GM12864 (cell line): ENCODE measurements around the gene DAGLA.

Experiments
- DNase-seq: peaks from one replicate; pipeline ENCODE4 v3.0.0-alpha.2; 2011; ENCODE audit warnings: low read depth
- H3K4me3 ChIP-seq: 2 replicates; pipeline ENCODE4 v1.5.1; 2011; ENCODE audit warnings: mild to moderate bottlenecking, low read depth, low read length, control low read depth
- TF ChIP-seq, protein P1 (sequence below): IDR thresholded peaks from 2 replicates; pipeline ENCODE4 v1.5.1; 2011; ENCODE audit warnings: low read depth, mild to moderate bottlenecking, moderate library complexity, low read length, control low read depth, inconsistent platforms; ENCODE audit errors: missing control alignments

The DAGLA gene

DNA sequence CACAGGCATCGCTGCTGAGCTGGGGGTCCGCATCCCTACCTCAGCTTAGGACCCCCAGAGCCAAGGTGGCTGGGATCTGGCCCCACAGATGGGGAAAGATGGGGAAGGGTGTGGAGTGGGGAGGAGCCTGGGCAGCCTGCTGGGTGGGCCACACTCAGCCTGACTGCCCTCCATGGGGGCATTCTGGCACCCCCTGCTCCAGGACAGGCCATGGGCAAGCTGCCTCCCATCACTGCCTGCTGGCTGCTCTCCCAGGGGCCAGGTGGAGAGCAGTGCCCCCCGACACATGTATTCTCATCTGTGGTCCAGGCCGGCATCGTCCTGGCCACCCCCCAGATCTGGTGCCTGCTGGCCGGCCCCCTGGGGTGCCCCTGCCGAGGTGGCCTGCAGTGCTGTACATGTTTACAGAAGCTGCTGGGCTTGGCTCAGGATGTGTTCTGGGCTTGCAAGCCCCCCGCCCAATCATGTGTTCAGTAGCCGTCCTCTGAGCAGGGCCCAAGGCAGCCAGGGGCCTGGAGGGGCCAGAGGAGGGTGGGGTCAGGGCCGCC lies 64.5 kb downstream of the DAGLA start:
- TF ChIP-seq, protein P1, sequence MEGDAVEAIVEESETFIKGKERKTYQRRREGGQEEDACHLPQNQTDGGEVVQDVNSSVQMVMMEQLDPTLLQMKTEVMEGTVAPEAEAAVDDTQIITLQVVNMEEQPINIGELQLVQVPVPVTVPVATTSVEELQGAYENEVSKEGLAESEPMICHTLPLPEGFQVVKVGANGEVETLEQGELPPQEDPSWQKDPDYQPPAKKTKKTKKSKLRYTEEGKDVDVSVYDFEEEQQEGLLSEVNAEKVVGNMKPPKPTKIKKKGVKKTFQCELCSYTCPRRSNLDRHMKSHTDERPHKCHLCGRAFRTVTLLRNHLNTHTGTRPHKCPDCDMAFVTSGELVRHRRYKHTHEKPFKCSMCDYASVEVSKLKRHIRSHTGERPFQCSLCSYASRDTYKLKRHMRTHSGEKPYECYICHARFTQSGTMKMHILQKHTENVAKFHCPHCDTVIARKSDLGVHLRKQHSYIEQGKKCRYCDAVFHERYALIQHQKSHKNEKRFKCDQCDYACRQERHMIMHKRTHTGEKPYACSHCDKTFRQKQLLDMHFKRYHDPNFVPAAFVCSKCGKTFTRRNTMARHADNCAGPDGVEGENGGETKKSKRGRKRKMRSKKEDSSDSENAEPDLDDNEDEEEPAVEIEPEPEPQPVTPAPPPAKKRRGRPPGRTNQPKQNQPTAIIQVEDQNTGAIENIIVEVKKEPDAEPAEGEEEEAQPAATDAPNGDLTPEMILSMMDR: no peak
- no peak for DNase-seq
- H3K4me3 ChIP-seq: no peak overlapping the region

DNA sequence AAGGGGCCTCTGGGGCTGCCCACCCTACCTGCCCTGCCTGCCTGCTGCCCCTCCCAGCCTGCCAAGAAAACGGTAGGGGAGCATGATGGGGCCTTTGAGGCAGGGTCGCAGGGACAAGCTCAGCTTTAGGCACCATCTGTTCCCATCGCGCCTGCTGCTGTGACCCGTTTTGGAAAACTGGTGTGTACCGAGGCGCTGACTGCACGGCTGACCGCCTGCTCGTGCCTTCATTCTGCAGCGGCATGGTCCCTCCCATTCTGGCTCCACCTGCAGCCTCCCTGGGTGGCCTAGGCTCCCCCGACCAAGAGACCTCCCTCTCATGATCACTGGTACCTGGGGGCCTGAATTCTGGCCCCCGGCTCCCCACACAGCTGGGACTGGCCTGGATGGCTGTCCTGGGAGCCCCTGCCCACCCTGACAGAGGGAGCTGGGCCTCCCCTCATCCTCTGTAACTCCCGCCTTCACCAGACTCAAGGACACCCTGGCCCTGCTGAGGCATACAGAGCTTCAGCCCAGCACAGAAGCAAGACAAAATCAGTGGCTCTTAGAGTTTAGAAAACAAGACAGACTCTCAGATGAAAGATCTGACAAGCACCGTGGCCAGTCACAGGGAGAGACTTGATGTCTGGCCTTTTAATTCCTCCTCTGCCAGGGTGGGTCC lies 65.7 kb downstream of the DAGLA start:
- H3K4me3 ChIP-seq: no peak overlapping the region
- no peak for DNase-seq
- TF ChIP-seq, protein P1: no peak

DNA sequence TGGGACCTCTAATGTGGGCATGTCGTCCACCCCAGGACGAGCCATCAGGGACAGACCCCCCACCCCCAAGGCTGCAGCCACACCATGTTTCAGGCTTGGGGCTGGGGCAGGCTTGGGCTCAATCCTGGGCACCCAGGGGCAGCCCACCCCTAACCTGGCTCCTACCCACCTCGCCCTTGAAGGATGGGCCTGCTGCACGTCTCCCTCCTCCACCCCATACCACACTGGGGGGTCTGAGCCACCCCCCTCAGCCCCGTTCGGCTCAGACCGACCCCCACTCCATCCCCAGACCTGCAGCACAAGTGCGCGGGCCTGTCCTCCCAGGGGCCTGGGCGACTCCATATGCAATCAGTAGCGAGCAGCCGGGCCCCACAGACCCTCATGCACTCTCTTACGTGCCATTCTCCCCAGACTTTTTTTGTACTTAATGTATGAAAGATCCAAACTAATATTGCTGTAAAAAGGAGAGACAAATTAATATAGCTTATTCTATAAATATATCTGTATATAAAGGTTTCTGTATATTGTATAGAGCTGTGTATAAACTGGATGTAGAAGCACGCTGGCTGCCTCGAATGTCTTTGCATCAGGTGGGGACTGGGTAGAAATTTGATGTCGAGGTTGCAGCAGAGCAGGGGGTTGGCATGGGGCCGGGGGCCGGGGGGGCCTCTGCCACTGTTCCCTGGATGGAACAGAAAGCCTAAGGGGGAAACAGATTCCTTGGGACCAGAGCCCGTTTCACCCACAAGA lies 66.4 kb downstream of the DAGLA start:
- H3K4me3 ChIP-seq: no peak overlapping the region
- TF ChIP-seq, protein P1: no peak
- no peak for DNase-seq

DNA sequence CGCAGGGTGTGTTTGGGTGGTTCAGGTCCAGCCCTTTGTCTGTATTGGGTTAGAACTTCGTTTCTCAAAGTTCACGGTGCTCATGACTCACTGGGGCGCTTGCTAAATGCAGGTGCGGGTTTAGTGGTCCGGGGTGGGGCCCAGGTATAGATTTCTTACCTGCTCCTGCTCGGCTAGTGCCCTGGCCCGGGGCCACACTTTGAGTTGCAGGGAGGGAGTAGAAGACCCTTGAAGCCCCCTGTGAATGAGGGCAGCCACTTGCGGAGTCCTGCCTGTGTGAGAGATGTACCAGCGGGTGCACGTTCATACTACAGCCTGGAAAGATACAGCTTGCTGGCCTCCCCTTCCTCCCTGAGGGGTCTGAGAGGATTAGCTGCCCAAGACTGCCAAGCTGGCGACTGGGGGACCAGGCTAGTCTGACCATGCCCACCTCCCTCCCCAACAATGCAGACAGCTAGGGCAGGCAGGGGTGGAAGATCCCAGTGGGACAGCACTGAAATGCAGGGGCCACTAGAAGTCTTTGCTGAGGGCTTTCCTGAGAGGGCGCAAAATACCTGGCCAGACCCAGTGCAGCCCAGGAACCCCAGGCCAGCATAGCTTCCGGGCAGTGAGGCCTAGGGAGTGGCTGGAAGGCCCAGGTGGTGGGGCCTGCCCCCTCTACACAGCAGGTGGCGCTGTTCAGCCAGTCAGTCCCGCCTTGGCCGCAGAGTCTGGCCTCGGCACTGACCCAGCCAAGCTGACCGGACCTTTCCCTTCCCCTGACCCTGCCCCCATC lies 67.2 kb downstream of the DAGLA start:
- DNase-seq: no peak
- H3K4me3 ChIP-seq: no peak overlapping the region
- TF ChIP-seq, protein P1: peak; percentile 94

DNA sequence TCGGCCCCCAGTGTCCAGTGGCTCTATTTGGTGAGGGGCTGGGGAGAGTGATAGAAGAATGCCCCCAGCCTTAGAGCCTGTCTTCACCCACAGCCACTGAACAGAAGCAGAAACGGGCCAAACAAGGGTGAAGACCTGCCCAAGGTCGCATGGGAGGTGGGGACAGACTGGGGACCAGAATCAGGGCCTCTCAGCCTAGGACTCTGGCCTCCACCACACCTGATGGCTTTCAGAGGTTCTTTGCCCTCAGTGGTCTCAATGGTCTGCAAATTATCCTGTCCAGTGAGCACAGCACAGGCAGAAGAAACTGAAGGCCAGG lies 67.7 kb downstream of the DAGLA start:
- DNase-seq: no peak
- TF ChIP-seq, protein P1: no peak
- no peak overlapping the region for H3K4me3 ChIP-seq

DNA sequence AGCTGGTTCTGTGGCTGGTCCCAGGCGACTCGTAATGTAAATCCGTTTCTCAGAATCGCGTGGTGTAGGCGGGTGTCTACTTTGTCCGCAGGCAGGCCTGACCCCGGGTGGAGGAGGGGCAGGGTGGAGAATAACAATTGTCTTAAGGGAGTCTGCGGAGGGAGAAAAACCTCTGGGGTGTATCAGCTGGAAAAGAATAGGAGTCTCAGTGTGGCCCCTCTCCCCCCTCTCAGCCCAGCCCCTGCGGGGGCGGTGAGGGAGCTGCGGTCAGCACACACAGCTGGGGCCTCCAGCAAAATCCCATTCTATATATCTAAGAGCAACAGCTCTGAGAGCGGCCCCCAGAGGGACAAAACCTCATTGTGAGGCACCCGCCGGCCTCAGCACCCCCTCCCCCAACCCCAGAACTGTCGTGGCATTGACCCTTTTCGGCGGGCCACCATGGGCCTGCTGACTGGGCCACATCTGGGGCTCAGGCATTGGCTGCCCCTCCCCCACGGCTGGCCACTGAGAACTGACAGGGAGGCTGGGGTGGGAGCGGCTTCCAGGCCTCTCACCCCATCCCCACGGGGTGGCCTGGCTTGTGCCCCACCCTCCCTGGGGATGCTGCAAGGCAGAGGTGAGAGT lies 69.5 kb downstream of the DAGLA start:
- H3K4me3 ChIP-seq: no peak overlapping the region
- TF ChIP-seq, protein P1: no peak
- no peak for DNase-seq
